Trophoblast cell (in vitro differentiated cells and primary cell): ENCODE results near the gene TCHP.

ENCODE experiments used
- DNase-seq, 2 donors: peaks; one replicate each; pipeline ENCODE4 v3.0.0-alpha.2; 2016
- H2AFZ ChIP-seq: 2 replicates; pipeline ENCODE4 v1.6.1; 2013; ENCODE audit warnings: low read length, moderate library complexity, mild to moderate bottlenecking; ENCODE audit not compliant: insufficient read depth, poor library complexity
- H2AK5ac ChIP-seq: 2 replicates; pipeline ENCODE4 v1.6.1; 2013; ENCODE audit warnings: mild to moderate bottlenecking, low read length
- H2BK120ac ChIP-seq: 2 replicates; pipeline ENCODE4 v1.6.1; 2013; ENCODE audit warnings: low read length, mild to moderate bottlenecking, moderate library complexity; ENCODE audit not compliant: insufficient read depth, poor library complexity
- H2BK12ac ChIP-seq: 2 replicates; pipeline ENCODE4 v1.6.1; 2013; ENCODE audit warnings: mild to moderate bottlenecking, low read length, moderate library complexity
- H2BK5ac ChIP-seq: 2 replicates; pipeline ENCODE4 v1.6.1; 2013; ENCODE audit warnings: low read length, low read depth, moderate library complexity, mild to moderate bottlenecking; ENCODE audit not compliant: poor library complexity
- H3K14ac ChIP-seq: 2 replicates; pipeline ENCODE4 v1.6.1; 2013; ENCODE audit warnings: mild to moderate bottlenecking, low read length
- H3K18ac ChIP-seq: 2 replicates; pipeline ENCODE4 v1.6.1; 2013; ENCODE audit warnings: mild to moderate bottlenecking, low read length
- H3K23ac ChIP-seq: 2 replicates; pipeline ENCODE4 v1.6.1; 2013; ENCODE audit warnings: low read length
- H3K27ac ChIP-seq: 2 replicates; pipeline ENCODE4 v1.5.1; 2013; ENCODE audit warnings: low read depth, mild to moderate bottlenecking, inconsistent platforms, low read length, moderate library complexity
- H3K27me3 ChIP-seq: 2 replicates; pipeline ENCODE4 v1.6.1; 2013; ENCODE audit warnings: inconsistent platforms, mild to moderate bottlenecking, low read length, moderate library complexity; ENCODE audit not compliant: insufficient read depth
- H3K36me3 ChIP-seq, 2 experiments: 1 replicate in 1 of 2; 2 replicates in 1 of 2; pipeline ENCODE4 v1.6.1; 2013; ENCODE audit warnings: low read length in 2 of 2, mild to moderate bottlenecking in 2 of 2, moderate library complexity in 1 of 2; ENCODE audit not compliant: insufficient read depth in 2 of 2, control insufficient read depth in 1 of 2
- H3K4ac ChIP-seq: 2 replicates; pipeline ENCODE4 v1.6.1; 2013; ENCODE audit warnings: low read depth, mild to moderate bottlenecking, low read length, moderate library complexity
- H3K4me1 ChIP-seq, 2 experiments: 1 replicate in 1 of 2; 2 replicates in 1 of 2; pipeline ENCODE4 v1.6.1; 2013; ENCODE audit warnings: low read length in 2 of 2, mild to moderate bottlenecking in 2 of 2, moderate library complexity in 1 of 2; ENCODE audit not compliant: insufficient read depth in 2 of 2, control insufficient read depth in 1 of 2
- H3K4me2 ChIP-seq: 2 replicates; pipeline ENCODE4 v1.6.1; 2013; ENCODE audit warnings: inconsistent platforms, mild to moderate bottlenecking, low read length, moderate library complexity
- H3K4me3 ChIP-seq: 2 replicates; pipeline ENCODE4 v1.5.1; 2013; ENCODE audit warnings: mild to moderate bottlenecking, low read depth, low read length, inconsistent platforms
- H3K79me1 ChIP-seq: one replicate; pipeline ENCODE4 v1.6.1; 2013; ENCODE audit warnings: low read length
- H3K79me2 ChIP-seq: 2 replicates; pipeline ENCODE4 v1.6.1; 2013; ENCODE audit warnings: low read length, mild to moderate bottlenecking; ENCODE audit not compliant: control insufficient read depth, insufficient read depth, poor library complexity
- H3K9ac ChIP-seq: 2 replicates; pipeline ENCODE4 v1.6.1; 2013; ENCODE audit warnings: mild to moderate bottlenecking, low read length
- H3K9me3 ChIP-seq: 2 replicates; pipeline ENCODE4 v1.6.1; 2013; ENCODE audit warnings: low read depth, mild to moderate bottlenecking, control low read depth, inconsistent platforms, low read length; ENCODE audit not compliant: insufficient read depth
- H4K12ac ChIP-seq: 2 replicates; pipeline ENCODE4 v1.6.1; 2013; ENCODE audit warnings: low read depth, mild to moderate bottlenecking, low read length, moderate library complexity
- H4K8ac ChIP-seq: 2 replicates; pipeline ENCODE4 v1.6.1; 2013; ENCODE audit warnings: low read depth, mild to moderate bottlenecking, low read length, moderate library complexity
- H4K91ac ChIP-seq: one replicate; pipeline ENCODE4 v1.6.1; 2013; ENCODE audit warnings: low read depth, mild to moderate bottlenecking, low read length, moderate library complexity
- WGBS: extraction: QIAGEN DNeasy Blood & Tissue Kit; methylation state at CpG from one replicate; pipeline ENCODE4 v1.1.7; 2013; ENCODE audit warnings: missing lambda C conversion rate; ENCODE audit not compliant: insufficient read length, insufficient coverage; ENCODE audit errors: extremely low coverage; 5-methylcytosine and 5-hydroxymethylcytosine counted together

TCHP gene

DNA sequence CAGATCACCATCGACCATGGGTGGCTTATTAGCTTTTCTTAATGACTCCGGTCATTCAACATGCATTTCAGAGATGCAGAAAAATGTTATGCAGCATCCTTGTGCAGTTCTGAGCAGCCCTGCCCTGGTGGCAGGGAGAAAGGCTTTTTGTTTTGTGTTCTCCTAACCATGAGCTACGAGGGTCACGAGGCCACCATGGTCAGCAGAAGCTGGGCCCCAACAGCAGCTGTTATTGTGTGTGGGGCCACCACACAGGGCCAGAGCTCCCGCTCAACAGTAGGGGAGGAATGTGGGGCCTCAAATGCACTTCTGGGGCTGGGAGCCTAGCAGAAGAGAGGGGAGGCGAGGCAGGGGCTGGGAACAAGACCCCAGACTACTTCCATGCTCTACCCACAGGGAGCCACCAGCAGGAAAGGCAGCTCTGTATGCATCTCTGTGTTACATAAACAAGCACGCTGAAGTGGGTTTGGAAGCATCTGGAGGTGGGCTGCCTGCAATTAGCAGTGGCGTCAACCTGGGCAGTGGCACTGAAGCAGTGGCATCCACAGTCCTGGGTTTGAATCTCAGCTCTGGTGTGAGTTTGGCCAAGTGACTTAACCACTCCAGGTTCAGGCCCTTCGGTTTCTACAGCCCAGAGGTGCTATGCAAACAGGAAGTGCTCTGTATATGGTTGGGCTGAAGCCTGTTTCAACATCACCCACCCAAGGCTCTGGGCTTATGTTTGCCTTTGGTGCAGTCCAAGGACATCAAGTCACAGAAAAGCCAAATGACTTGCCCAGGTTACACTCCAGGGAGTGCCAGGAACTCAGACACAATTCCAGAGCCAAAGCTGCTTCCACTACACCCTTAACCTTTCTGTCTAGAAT is 36.0 kb upstream of the TCHP start:
- whole genome bisulfite sequencing: no CpG with 5 or more reads among the region's 9 CpGs
- peak overlapping the region; percentile 12 for H3K4me2 ChIP-seq

DNA sequence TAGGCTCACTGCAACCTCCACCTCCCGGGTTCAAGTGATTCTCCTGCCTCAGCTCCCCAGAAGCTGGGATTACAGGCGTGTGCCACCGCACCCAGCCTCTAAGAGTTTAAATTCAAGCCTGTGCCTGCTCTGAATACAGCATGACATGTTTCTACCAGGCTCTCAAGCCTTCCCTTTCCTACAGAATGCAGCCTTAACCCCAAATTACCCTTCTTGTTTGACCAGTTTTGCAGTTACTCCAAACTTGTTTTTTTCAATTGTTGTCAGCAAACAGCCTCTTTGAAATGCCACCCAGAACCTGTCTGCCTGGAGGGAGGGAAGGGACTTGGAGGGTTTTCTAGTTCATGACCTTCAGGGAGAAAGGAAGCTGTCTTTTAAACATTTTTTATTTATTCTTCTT is 35.2 kb upstream of the TCHP start:
- Histone ChIP-seq H4K8ac (no peak overlapping the region), H3K27me3 (no peaks in the 10 kb centered on the region), H3K36me3 (peaks cover 0 to 4% of the 10 kb centered on the region in 2 experiments), H3K4me3 (no peak overlapping the region), H3K23ac (no peak overlapping the region), H3K79me1 (peaks cover 10% of the 10 kb centered on the region), H2AK5ac (no peak overlapping the region), H3K79me2 (peaks cover 4% of the 10 kb centered on the region), H3K27ac (peak overlapping the region; percentile 76), H2BK5ac (no peak overlapping the region), H3K4ac (no peak overlapping the region), H3K9ac (no peak overlapping the region), H3K4me2 (peak overlapping the region; percentile 40), H4K12ac (no peak overlapping the region), H3K9me3 (peaks cover 2% of the 10 kb centered on the region), H2BK12ac (no peak overlapping the region), H4K91ac (no peak overlapping the region), H2BK120ac (no peak overlapping the region), H3K4me1 (peaks cover 10 to 12% of the 10 kb centered on the region in 2 experiments), H2AFZ (no peak overlapping the region), H3K14ac (no peak overlapping the region), H3K18ac (no peak overlapping the region)
- WGBS: no CpG with 5 or more reads among the region's 3 CpGs
- DNase-seq: peak; percentile 53 to 89

More for the DNA sequence above, 36.0 kb upstream of the TCHP start:
- H4K91ac ChIP-seq: peak overlapping the region; percentile 77
- H3K4me1 ChIP-seq: peaks cover 10 to 12% of the 10 kb centered on the region in 2 experiments
- H3K27me3 ChIP-seq: no peaks in the 10 kb centered on the region
- peak overlapping the region; percentile 29 for H2BK5ac ChIP-seq
- peaks cover 2% of the 10 kb centered on the region for H3K9me3 ChIP-seq
- H3K23ac ChIP-seq: no peak overlapping the region
- peak overlapping the region; percentile 54 for H3K14ac ChIP-seq
- H3K27ac ChIP-seq: peak overlapping the region; percentile 51
- H4K12ac ChIP-seq: no peak overlapping the region
- H2AK5ac ChIP-seq: peak overlapping the region; percentile 61
- DNase-seq: peak; percentile 32 to 58
- H3K79me1 ChIP-seq: peaks cover 10% of the 10 kb centered on the region
- H3K4ac ChIP-seq: no peak overlapping the region
- peak overlapping the region; percentile 44 for H4K8ac ChIP-seq
- peak overlapping the region; percentile 62 for H3K18ac ChIP-seq
- H2BK120ac ChIP-seq: peak overlapping the region; percentile 52
- no peak overlapping the region for H3K4me3 ChIP-seq
- H3K79me2 ChIP-seq: peaks cover 4% of the 10 kb centered on the region
- H3K9ac ChIP-seq: no peak overlapping the region
- peak overlapping the region; percentile 72 for H2BK12ac ChIP-seq
- H3K36me3 ChIP-seq: peaks cover 0 to 4% of the 10 kb centered on the region in 2 experiments
- peak overlapping the region; percentile 37 for H2AFZ ChIP-seq

DNA sequence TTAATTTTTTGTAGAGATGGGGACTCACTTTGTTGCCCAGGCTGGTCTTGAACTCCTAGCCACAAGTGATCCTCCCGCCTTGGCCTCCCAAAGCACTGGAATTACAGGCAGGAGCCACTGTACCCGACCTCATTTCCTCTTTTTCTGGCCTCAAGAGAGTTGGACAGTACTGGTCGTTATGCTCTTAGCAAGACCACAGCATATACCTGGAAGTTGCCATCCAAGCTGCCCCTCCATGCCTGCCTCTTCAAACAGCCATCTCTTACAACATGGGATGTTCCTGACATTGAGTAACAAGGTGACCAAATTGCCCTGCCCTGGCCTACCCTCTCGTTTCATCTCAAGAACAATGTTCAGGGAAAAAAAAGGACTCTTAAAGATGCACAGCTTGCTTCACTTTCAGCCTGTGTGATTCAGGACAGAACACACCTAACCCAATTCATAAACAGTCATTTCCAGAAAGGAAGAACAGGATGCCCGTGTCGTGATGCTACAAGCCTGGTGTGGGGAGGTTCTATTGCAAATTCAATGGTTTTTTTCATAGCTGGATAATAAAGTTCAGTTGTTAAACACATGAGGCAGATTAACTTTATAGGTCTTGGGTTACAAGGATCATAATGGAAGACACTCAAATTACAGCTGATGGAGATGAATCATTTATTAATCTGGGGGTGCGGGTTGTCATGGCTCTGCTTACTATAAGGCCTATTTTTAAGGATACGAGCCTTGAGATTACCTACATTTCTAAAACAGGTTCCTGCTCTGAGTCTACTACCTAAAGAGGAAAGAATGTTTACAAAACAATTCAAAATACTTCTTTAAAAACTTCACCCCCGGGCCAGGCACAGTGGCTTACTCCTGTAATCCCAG is 31.7 kb upstream of the TCHP start:
- Histone ChIP-seq H3K4ac (no peak overlapping the region), H3K27me3 (no peaks in the 10 kb centered on the region), H3K79me2 (peaks cover 4% of the 10 kb centered on the region), H3K18ac (peak overlapping the region; percentile 39), H2AFZ (no peak overlapping the region), H3K4me1 (peaks cover 20% of the 10 kb centered on the region in 2 experiments), H4K8ac (peak overlapping the region; percentile 30), H2AK5ac (no peak overlapping the region), H3K23ac (no peak overlapping the region), H3K9me3 (no peaks in the 10 kb centered on the region), H3K4me2 (no peak overlapping the region), H4K91ac (peak overlapping the region; percentile 56), H3K36me3 (no peaks in the 10 kb centered on the region), H4K12ac (no peak overlapping the region), H3K4me3 (no peak overlapping the region), H2BK12ac (no peak overlapping the region), H3K14ac (no peak overlapping the region), H3K27ac (no peak overlapping the region), H3K9ac (no peak overlapping the region), H2BK5ac (no peak overlapping the region), H2BK120ac (peak overlapping the region; percentile 16), H3K79me1 (peaks cover 12% of the 10 kb centered on the region)
- DNase-seq: peak in 1 of 2 donors; percentile 63
- no CpG with 5 or more reads among the region's 9 CpGs for WGBS

DNA sequence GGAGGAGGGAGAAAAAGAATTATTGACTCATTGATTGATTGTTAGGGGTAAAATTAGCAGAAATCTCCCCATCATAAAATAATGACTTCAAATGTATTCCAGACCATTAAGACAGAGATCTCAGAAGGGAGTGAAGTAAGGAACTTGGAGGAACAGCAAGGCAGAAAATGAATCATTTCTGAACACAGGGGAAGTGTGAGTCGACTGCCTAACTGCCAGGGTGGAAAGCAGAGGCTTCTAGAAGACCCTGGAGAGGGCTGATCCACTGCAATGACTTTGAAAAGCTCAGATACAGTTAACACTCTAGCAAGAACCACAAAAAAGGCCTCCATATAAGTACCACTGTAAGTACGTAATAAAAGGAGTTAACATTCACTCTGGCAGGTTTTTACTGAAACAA is 29.4 kb upstream of the TCHP start:
- Histone ChIP-seq H3K4me3 (no peak overlapping the region), H3K4ac (no peak overlapping the region), H3K36me3 (no peaks in the 10 kb centered on the region), H3K79me2 (peaks cover 2% of the 10 kb centered on the region), H3K23ac (no peak overlapping the region), H3K27me3 (no peaks in the 10 kb centered on the region), H2BK120ac (no peak overlapping the region), H2AFZ (no peak overlapping the region), H3K9me3 (no peaks in the 10 kb centered on the region), H4K12ac (no peak overlapping the region), H2BK5ac (no peak overlapping the region), H3K79me1 (peaks cover 5% of the 10 kb centered on the region), H3K9ac (no peak overlapping the region), H4K91ac (no peak overlapping the region), H3K27ac (no peak overlapping the region), H3K4me2 (no peak overlapping the region), H4K8ac (no peak overlapping the region), H3K14ac (no peak overlapping the region), H3K18ac (no peak overlapping the region), H3K4me1 (peaks cover 11% of the 10 kb centered on the region in 2 experiments), H2AK5ac (no peak overlapping the region), H2BK12ac (no peak overlapping the region)
- whole genome bisulfite sequencing: no CpG with 5 or more reads among the region's 2 CpGs
- DNase-seq: no peak
